ENCODE results near the gene SYNDIG1.

SYNDIG1 gene

GRCh38 chr20:24529369-24529719 is 59.9 kb downstream of the SYNDIG1 start:
- DNase-seq, result no peak

- DNase-seq, result no peak
Measured at GRCh38 chr20:24530131-24530680, 60.8 kb downstream of the SYNDIG1 start.

DNA sequence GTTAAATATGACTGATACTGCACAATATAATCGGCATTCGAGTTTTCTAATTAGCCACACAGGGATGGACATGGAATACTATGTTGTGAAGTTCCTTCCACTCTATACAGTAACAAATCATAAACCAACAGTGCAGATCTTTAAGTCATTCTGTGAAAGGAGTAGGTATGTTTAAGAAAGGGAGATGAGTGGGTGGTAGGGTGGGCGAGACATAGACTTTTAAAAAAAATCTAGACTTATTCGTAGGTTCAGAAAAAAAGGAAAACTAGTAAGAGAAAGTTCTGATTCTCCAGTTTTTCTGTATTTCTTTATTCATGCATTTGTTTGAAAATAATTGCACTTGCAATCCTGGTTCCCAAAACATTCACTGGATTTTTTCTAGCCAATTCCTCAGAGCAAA is 61.8 kb downstream of the SYNDIG1 start:
- no peak for DNase-seq

GRCh38 chr20:24531631-24532419 is 62.4 kb downstream of the SYNDIG1 start:
- no peak for DNase-seq

DNA sequence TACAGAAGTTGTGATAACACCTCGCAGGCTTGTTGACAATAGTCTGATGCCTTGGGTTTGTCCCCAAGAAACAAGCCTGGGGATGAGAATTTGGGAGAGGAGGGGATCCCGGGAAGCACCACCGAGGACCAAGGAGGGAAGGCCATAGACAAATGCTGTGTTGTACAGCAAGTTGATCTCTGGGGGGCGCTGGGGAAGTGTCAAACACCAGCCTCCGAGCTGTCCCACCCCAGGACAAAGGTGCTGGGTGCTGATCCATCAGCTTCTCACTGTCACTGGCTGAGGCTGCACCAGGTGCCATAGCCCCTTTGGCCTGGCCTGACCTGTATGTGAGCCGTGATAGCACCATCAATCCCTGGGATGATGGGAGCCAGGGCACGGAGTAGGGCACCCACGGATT is 64.0 kb downstream of the SYNDIG1 start:
- no peak for DNase-seq

DNA sequence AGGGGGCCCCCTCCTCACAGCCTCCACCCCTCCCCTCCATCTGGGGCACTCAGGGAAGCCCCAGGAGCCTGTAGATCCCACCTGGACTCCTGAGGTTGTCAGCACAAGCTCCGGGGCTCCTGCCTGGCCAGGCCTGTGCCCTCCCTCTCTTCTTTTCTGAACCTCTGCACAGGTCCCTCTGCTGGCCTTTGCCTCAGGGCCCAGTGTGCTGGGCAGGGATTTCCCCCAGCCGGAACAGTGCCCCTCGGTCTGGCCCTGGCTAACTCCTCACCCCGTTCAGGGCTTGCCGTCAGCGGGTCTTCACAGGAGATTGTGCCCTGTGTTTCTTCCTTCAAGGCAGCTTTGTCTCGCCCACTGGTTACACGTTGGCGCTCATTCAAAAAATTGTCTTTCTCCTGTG is 64.9 kb downstream of the SYNDIG1 start:
- DNase-seq, result no peak

DNA sequence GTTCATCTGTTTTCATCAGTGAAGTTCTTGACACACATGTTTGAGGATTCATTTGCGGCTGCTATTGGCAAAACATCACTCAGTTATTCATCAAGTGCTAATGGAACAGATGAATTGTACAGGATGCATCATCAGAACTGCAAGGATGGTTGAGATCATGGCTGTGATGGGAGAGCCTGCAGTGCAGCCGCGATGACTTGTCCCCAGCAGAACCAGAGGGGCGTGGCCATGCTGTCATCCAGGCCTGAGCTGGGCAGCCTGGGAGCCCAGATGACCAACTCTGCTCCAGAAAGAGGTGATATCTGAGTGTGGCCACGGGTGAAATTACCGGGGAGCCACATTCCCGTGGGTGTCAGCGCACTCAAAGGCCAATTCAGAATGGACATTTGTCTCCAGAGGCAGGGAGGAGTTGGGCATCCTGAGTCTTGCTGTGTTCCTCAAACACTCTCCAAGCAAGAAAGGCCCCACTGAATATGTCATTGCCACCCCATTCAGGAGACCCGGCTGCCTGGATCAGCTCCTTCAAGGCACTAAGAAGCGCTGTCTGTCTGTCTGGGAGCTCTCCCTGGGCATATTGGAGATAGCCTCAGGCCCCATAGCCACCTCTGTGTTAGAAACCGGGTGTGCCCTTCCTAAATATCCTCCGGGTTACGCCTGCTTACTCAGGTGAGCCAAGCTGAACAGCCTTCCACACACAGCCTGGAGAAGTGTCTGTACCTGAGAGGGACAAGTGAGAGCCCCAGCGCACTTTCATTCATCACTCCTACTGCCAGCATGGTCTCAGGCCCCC is 66.7 kb downstream of the SYNDIG1 start:
- peak; percentile 70 for DNase-seq

GRCh38 chr20:24537210-24537609 is 67.8 kb downstream of the SYNDIG1 start:
- no peak for DNase-seq

DNA sequence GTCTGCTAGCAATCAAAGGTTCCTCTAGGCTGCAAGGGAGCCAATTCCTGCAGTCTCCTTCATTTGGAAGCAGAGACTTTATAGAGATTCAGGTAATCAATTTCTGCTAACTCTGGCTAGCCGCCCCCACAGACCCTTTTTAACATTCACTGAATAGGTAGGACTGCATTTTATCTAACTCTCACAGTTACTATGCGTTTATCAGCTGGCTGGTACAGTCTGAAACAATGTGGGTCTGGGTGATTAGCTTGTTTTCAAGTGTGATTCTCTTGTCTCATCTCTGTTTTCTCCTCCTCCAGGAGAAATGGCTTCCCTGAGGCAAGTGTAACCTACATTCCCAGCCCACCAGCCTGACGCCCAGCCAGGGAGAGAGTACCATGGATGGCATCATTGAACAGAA is 73.3 kb downstream of the SYNDIG1 start:
- DNase-seq, result no peak

- no peak for DNase-seq
Measured at GRCh38 chr20:24543168-24543567, 73.7 kb downstream of the SYNDIG1 start.

DNA sequence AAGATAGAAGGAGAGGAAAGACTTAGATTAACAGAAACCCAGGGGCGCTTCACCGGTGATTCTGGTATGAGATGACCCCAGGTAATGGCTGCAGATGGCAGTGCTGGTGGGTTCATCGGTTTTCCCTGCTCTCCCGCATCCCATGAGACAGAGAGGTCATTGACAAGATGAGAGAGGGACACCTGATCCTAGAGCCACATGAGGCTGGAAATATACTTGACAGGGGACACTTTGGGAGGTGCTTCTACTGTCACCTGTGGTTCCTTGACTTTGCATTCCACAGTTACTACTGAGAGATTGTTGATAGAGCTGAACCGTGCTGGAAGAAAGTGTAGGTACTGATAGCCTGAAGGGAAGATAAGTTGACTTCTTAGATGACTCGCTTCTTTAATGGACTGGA is 74.3 kb downstream of the SYNDIG1 start:
- no peak for DNase-seq

DNA sequence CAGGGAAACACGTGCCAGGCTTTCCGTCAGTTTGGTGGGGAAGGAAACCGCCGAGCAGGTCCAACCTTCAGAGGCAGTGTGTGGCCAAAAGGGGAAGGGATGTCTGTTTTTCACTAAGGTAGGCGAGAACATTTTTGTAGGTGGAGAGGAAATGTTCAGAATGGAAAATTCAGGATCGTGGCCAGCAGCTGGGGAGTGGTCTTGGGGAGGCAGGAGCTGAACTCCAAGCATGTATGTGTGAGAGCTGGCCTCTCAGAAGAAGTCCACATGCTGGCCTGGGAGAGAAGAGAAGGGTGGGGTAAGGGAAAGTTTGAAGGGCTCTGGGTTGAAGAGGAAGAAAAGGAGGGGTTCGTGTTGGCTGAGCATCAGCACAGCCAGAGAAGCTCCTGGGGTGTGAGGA is 74.9 kb downstream of the SYNDIG1 start:
- no peak for DNase-seq

GRCh38 chr20:24545168-24545567 is 75.7 kb downstream of the SYNDIG1 start:
- DNase-seq, result no peak

- DNase-seq, result no peak
Measured at GRCh38 chr20:24546232-24546892, 76.9 kb downstream of the SYNDIG1 start.

DNA sequence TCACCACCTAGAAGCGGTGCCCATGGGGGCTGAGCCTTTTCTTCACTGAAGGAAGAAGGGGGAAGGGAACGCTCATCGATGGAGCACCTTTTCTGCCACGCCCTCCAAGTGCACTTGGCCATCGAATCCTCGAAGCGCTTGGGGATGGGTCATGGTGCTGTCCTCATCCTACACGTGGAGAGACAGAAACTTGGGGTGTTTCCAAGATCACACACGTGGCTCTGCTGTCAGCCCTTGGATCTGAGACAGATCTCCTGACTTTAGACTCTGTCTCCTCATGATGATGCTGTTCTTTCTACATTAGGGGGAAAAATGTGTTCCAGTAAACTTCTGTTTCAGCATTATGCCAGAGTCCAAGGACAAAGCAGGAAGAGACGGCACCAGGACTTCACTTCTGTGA is 78.5 kb downstream of the SYNDIG1 start:
- DNase-seq, result no peak

DNA sequence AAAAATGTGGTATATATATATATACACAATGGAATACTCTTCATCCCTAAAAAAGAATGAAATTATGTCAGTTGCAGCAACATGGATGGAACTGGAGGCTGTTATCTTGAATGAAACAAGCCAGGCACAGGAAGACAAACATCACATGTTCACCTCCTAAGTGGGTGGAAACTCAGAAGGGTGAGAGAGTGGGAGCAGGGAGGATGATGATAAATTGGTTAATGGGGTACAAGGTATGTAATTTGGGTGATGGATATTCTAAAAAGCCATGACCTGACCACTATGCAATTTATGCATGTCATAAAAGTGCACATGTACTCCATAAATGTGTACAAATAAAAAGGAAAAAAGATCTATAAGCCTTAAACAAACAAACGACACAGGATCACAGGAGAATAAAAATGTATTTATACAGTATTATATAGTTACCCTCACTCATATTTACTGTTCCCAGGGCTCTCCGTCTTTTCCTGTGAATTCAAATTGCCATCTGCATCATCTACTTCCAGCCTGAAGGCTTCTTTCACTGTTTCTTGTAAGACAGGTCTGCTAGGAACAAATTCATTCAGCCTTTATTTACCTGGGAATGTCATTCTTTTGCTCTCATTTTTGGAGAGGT is 89.8 kb downstream of the SYNDIG1 start:
- no peak for DNase-seq

DNA sequence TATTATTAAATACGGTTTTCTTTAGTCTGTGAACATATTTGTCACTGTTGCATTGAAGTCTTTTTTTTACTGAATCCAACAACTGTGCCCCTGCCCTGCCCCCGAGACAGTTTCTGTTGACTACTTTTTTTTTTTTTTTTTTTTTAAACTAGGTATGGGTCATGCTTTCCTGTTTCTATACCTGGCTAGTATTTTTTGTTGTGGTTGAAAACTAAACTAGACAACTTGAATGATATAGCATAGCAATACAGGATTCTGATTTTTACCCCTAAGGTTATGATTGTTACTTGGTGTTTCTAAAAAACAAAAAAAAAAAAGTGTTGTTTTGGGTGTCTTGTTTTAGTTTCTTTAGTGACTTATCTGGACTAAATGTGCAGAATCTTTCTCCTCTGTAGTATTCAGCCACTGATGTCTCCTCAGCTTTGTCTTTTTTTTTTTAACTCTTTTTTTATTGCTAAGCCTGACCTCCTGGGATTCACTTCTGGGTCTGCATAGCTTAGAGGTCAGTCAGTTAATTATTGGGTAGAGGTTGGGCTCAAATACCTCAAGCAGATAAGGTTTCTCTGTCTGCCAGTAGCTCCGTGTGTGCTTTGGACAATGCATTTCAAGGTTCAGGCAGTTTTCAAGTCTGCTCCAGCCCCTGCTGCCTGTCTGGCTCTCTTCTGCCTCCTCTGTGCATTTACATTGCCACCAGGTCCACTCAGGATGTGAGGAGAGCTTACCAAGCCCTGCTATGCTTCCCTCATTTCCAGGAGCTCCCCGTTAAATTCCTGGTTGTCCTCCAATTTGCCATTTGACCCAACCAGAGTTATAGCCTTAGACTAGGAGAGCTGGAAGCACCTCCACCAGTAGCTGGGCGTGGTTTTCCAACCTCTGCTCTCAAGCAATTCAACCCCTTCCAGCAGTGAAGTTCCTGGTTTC is 91.4 kb downstream of the SYNDIG1 start:
- DNase-seq, result peak; percentile 31

GRCh38 chr20:24565835-24566351 is 96.5 kb downstream of the SYNDIG1 start:
- DNase-seq, result no peak

DNA sequence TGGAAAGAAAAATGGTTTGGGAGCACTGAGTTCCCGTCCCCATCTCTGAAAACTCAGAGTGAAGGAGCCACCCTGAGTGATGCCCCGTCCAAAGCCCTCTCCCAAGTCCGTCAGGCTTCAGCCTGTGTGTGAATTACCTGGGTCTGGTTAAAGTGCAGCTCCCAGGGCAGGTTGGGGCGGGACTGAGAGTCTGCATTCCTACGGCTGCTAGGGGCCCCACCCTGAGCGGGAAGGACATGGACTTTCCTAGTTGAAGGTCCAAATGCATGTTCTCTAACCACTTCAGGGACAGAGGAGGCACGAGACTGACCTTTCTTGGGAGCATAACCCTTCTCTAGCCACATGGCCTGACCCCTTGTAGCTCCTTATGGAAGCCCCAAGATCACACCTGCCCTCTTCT is 97.2 kb downstream of the SYNDIG1 start:
- DNase-seq, result no peak

- no peak for DNase-seq
Measured at GRCh38 chr20:24567508-24567907, 98.1 kb downstream of the SYNDIG1 start.

DNA sequence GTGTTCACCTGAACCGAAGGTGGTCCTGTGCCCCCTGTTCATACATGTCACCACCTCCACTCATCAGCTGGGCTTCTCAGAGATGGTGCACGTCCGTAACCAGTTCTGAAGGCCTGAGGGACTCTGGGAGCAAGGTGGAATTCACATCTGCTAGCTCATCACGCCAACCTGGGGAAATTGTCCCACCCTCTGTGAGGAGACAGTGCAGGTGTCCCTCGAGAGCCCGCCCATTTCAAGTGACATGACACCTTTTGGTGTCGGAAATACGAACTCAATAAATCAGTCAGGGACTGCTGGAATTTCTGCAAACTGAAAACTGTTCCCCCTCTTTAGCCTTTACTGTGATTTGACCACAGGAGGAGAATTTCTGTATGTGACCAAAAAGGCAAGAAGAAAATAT is 99.4 kb downstream of the SYNDIG1 start:
- no peak for DNase-seq

DNA sequence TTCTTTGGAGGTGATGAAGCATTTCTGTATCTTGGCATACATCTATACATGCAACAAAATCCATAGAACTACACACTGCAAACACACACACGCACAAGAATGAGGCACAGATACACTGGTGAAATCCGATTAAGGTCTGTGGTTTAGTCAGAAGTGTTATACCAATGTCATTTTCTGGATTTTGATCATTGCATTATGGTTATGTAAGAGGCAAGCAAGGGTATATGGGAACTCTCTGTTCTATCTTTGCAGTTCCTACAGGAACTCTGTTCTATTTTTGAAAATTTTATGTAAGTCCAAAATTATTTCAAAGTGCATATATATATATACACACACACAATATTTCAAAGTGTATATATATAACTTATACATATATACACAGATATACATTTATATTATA is 101.7 kb downstream of the SYNDIG1 start:
- no peak for DNase-seq
